HepG2 (cell line): ENCODE data around the gene STK39.

Experiments used
- ATF1 ChIP-seq: IDR thresholded peaks from 2 replicates; pipeline ENCODE4 v1.6.1; 2016; ENCODE audit warnings: mild to moderate bottlenecking, control low read depth
- HOXA5 ChIP-seq: sonication (generic); formaldehyde crosslinking; IDR thresholded peaks from 2 replicates; pipeline ENCODE4 v1.4.0; 2020; ENCODE audit warnings: missing genetic modification reagents
- NFIC ChIP-seq: IDR thresholded peaks from 2 replicates; pipeline ENCODE4 v1.6.1; 2012; ENCODE audit warnings: mild to moderate bottlenecking, low read length, inconsistent platforms
- TF ChIP-seq, protein P1 (sequence below): sonication (generic); formaldehyde crosslinking; IDR thresholded peaks from 2 replicates; pipeline ENCODE4 v1.5.0; 2020; ENCODE audit warnings: mild to moderate bottlenecking, missing genetic modification reagents, moderate library complexity
- TF ChIP-seq, protein P2 (sequence below): sonication (generic); formaldehyde crosslinking; IDR thresholded peaks from 2 replicates; pipeline ENCODE4 v1.4.0; 2020; ENCODE audit warnings: missing genetic modification reagents

DNA sequence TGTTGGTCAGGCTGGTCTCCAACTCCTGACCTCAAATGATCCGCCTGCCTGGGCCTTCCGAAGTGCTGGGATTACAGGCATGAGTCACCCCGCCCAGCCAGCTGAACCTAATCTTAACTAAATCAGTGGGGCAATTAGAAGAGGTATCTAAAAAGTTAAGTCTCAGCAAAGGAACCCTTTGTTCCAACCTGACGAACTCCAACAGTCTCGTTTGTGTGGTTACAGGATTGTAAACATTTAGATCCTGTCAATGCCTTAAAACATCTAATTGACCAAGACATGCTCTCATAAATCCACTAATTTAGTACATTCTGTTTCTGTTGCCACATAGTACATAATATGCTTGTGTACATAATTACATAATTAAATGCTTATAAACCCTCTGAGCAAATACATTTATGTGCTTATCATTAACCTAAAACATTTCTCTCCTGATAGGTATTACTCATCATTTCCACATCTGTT, 31.1 kb upstream of the STK39 start:
- TF ChIP-seq, protein P1, sequence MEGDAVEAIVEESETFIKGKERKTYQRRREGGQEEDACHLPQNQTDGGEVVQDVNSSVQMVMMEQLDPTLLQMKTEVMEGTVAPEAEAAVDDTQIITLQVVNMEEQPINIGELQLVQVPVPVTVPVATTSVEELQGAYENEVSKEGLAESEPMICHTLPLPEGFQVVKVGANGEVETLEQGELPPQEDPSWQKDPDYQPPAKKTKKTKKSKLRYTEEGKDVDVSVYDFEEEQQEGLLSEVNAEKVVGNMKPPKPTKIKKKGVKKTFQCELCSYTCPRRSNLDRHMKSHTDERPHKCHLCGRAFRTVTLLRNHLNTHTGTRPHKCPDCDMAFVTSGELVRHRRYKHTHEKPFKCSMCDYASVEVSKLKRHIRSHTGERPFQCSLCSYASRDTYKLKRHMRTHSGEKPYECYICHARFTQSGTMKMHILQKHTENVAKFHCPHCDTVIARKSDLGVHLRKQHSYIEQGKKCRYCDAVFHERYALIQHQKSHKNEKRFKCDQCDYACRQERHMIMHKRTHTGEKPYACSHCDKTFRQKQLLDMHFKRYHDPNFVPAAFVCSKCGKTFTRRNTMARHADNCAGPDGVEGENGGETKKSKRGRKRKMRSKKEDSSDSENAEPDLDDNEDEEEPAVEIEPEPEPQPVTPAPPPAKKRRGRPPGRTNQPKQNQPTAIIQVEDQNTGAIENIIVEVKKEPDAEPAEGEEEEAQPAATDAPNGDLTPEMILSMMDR (CRISPR knock-in tag): no peak
- no peak for TF ChIP-seq HOXA5 (CRISPR knock-in tag)
- TF ChIP-seq NFIC: no peak
- TF ChIP-seq ATF1 (CRISPR knock-in tag): no peak
- TF ChIP-seq, protein P2, sequence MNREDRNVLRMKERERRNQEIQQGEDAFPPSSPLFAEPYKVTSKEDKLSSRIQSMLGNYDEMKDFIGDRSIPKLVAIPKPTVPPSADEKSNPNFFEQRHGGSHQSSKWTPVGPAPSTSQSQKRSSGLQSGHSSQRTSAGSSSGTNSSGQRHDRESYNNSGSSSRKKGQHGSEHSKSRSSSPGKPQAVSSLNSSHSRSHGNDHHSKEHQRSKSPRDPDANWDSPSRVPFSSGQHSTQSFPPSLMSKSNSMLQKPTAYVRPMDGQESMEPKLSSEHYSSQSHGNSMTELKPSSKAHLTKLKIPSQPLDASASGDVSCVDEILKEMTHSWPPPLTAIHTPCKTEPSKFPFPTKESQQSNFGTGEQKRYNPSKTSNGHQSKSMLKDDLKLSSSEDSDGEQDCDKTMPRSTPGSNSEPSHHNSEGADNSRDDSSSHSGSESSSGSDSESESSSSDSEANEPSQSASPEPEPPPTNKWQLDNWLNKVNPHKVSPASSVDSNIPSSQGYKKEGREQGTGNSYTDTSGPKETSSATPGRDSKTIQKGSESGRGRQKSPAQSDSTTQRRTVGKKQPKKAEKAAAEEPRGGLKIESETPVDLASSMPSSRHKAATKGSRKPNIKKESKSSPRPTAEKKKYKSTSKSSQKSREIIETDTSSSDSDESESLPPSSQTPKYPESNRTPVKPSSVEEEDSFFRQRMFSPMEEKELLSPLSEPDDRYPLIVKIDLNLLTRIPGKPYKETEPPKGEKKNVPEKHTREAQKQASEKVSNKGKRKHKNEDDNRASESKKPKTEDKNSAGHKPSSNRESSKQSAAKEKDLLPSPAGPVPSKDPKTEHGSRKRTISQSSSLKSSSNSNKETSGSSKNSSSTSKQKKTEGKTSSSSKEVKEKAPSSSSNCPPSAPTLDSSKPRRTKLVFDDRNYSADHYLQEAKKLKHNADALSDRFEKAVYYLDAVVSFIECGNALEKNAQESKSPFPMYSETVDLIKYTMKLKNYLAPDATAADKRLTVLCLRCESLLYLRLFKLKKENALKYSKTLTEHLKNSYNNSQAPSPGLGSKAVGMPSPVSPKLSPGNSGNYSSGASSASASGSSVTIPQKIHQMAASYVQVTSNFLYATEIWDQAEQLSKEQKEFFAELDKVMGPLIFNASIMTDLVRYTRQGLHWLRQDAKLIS (CRISPR knock-in tag): no peak
